ENCODE data around the gene PPP1R18. TPM values are rescaled to one million over a fixed set of nuclear protein-coding genes. Genes with fewer than 3 reads are reported as not detected.

Gene PPP1R18
- total and polyA plus RNA-seq, 9 of the 15 experiments (the other 6 are each of a cell fraction or from before 2014, with no cell fraction given), result 12.0 to 99.2 (median 42.6) TPM

DNA sequence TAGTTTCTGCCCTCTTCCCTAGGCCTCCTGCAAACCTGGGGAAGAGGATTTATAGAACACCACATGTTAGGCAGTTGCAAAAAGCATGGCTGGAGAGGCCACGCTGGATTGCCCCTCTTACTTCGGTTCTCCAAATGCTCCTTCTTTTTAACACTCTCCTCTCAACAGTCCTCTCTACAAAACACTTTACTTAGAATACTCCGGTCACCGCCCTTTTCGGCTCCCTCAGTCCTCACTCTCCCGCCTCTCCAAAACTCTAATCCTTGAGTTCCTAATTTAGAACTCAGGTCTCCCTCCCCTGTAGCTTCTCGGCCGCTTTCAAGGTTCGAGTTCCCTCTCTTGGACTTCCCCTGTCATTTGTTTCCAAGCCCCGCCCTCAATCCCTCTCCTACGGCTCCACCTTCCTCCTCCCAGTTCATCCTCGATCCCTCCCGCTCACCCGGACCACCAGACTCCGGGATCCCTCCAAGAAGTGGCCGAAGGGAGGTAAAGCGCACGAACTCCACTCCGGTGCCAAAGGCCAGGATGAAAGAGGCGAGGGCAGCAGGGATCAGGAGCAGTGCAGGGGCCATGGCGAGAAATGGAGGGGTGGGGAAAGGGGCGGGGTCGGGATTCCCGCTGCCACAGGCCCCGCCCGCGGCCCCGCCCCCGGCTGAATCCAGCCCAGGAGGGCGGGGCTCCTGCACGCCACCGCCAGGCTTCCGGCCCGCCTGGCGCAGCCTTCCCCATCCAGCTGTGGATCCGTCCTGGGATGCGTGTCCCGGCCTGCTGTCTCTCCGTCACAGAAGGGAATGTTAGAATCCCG, 4.2 kb upstream of the PPP1R18 start, which contains the start of gene NRM (continued):
- TF ChIP-seq, protein P1, sequence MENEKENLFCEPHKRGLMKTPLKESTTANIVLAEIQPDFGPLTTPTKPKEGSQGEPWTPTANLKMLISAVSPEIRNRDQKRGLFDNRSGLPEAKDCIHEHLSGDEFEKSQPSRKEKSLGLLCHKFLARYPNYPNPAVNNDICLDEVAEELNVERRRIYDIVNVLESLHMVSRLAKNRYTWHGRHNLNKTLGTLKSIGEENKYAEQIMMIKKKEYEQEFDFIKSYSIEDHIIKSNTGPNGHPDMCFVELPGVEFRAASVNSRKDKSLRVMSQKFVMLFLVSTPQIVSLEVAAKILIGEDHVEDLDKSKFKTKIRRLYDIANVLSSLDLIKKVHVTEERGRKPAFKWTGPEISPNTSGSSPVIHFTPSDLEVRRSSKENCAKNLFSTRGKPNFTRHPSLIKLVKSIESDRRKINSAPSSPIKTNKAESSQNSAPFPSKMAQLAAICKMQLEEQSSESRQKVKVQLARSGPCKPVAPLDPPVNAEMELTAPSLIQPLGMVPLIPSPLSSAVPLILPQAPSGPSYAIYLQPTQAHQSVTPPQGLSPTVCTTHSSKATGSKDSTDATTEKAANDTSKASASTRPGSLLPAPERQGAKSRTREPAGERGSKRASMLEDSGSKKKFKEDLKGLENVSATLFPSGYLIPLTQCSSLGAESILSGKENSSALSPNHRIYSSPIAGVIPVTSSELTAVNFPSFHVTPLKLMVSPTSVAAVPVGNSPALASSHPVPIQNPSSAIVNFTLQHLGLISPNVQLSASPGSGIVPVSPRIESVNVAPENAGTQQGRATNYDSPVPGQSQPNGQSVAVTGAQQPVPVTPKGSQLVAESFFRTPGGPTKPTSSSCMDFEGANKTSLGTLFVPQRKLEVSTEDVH (IDR thresholded peaks at IDR 0.05; ENCODE audit: low read depth, partially characterized antibody), result peak; percentile 58
- TF ChIP-seq SMC3 (conservative IDR thresholded peaks at IDR 0.05; ENCODE audit: insufficient read depth, low read depth, low read length) (no peak), PML (IDR thresholded peaks at IDR 0.05; ENCODE audit: low read length) (0 out of 2 replicates have a peak, but pooled peaks have one; percentile 24), ZKSCAN8 (CRISPR knock-in tag; IDR thresholded peaks at IDR 0.05) (no peak), STAT5B (CRISPR knock-in tag; IDR thresholded peaks at IDR 0.05) (no peak), PRPF4 (IDR thresholded peaks at IDR 0.05; ENCODE audit: insufficient read depth, low read depth, low read length, poor library complexity, severe bottlenecking) (no peak), THRAP3 (IDR thresholded peaks at IDR 0.05; ENCODE audit: borderline replicate concordance) (no peak), SAFB2 (IDR thresholded peaks at IDR 0.05; ENCODE audit: borderline replicate concordance, low read depth, low read length, severe bottlenecking) (no peak), CHCHD3 (CRISPR knock-in tag; IDR thresholded peaks at IDR 0.05) (no peak), TAF7 (tag; IDR thresholded peaks at IDR 0.05) (no peak), DIDO1 (tag; IDR thresholded peaks at IDR 0.05; ENCODE audit: low read depth) (peak; percentile 27; the same call in 1 of the 2 replicates), ERF (CRISPR knock-in tag; IDR thresholded peaks at IDR 0.05) (no peak), TBL1XR1 (IDR thresholded peaks at IDR 0.05; ENCODE audit: low read length in 2 of 2) (no peak), E2F3 (CRISPR knock-in tag; IDR thresholded peaks at IDR 0.05) (no peak), BCL6 (CRISPR knock-in tag; IDR thresholded peaks at IDR 0.05) (no peak), ZNF239 (CRISPR knock-in tag; IDR thresholded peaks at IDR 0.05) (no peak), ZNF408 (CRISPR knock-in tag; IDR thresholded peaks at IDR 0.05; ENCODE audit: low read depth) (no peak), SAP30 (IDR thresholded peaks at IDR 0.05; ENCODE audit: borderline replicate concordance, insufficient read depth, low read depth, low read length, poor library complexity, severe bottlenecking) (peak; percentile 56), DNMT1 (IDR thresholded peaks at IDR 0.05) (no peak), FUS (optimal IDR thresholded peaks at IDR 0.05; ENCODE audit: low read depth, low read length) (no peak), ZNF174 (CRISPR knock-in tag; IDR thresholded peaks at IDR 0.05) (no peak)
- TF ChIP-seq, protein P2, sequence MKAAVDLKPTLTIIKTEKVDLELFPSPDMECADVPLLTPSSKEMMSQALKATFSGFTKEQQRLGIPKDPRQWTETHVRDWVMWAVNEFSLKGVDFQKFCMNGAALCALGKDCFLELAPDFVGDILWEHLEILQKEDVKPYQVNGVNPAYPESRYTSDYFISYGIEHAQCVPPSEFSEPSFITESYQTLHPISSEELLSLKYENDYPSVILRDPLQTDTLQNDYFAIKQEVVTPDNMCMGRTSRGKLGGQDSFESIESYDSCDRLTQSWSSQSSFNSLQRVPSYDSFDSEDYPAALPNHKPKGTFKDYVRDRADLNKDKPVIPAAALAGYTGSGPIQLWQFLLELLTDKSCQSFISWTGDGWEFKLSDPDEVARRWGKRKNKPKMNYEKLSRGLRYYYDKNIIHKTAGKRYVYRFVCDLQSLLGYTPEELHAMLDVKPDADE (conservative IDR thresholded peaks at IDR 0.05; ENCODE audit: control insufficient read depth, low read depth, low read length), result 0 out of 2 replicates have a peak, but pooled peaks have one; percentile 61
- TF ChIP-seq, protein P3, sequence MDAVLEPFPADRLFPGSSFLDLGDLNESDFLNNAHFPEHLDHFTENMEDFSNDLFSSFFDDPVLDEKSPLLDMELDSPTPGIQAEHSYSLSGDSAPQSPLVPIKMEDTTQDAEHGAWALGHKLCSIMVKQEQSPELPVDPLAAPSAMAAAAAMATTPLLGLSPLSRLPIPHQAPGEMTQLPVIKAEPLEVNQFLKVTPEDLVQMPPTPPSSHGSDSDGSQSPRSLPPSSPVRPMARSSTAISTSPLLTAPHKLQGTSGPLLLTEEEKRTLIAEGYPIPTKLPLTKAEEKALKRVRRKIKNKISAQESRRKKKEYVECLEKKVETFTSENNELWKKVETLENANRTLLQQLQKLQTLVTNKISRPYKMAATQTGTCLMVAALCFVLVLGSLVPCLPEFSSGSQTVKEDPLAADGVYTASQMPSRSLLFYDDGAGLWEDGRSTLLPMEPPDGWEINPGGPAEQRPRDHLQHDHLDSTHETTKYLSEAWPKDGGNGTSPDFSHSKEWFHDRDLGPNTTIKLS (IDR thresholded peaks at IDR 0.05; ENCODE audit: borderline replicate concordance, low read depth), result 0 out of 2 replicates have a peak, but pooled peaks have one; percentile 13
